ENCODE results near the gene DHX30.
A peak's percentile ranks its signal among the peaks of the same experiment; 100 is the strongest.

DHX30 gene

GRCh38 chr3:47848599-47849117 lies 45.7 kb downstream of the DHX30 start:
- H3K4me3 ChIP-seq (replicated peaks; ENCODE audit: low read depth, low read length), result no peak overlapping the region
- no peaks in the 10 kb centered on the region for H3K27me3 ChIP-seq (replicated peaks; ENCODE audit: control insufficient read depth, insufficient read depth, low read length)
- no peak for TF ChIP-seq CTCF (IDR thresholded peaks at IDR 0.05; ENCODE audit: insufficient read depth, low read length, poor library complexity, severe bottlenecking)
- DNase-seq (ENCODE audit: extremely low read depth, insufficient read length), result no peak
- peaks cover 51% of the 10 kb centered on the region for H3K36me3 ChIP-seq (ENCODE audit: control insufficient read depth, insufficient read depth, low read length)

GRCh38 chr3:47849186-47849698 lies 46.3 kb downstream of the DHX30 start:
- Histone ChIP-seq H3K4me3 (replicated peaks; ENCODE audit: low read depth, low read length) (no peak overlapping the region), H3K36me3 (ENCODE audit: control insufficient read depth, insufficient read depth, low read length) (peaks cover 50% of the 10 kb centered on the region), H3K27me3 (replicated peaks; ENCODE audit: control insufficient read depth, insufficient read depth, low read length) (no peaks in the 10 kb centered on the region)
- TF ChIP-seq CTCF (IDR thresholded peaks at IDR 0.05; ENCODE audit: insufficient read depth, low read length, poor library complexity, severe bottlenecking), result no peak
- no peak for DNase-seq (ENCODE audit: extremely low read depth, insufficient read length)

- no peak for DNase-seq (ENCODE audit: extremely low read depth, insufficient read length)
- H3K4me3 ChIP-seq (replicated peaks; ENCODE audit: low read depth, low read length), result no peak overlapping the region
- H3K27me3 ChIP-seq (replicated peaks; ENCODE audit: control insufficient read depth, insufficient read depth, low read length), result no peaks in the 10 kb centered on the region
- peak; percentile 32 for TF ChIP-seq CTCF (IDR thresholded peaks at IDR 0.05; ENCODE audit: insufficient read depth, low read length, poor library complexity, severe bottlenecking)
- H3K36me3 ChIP-seq (ENCODE audit: control insufficient read depth, insufficient read depth, low read length), result peaks cover 54% of the 10 kb centered on the region
These were observed 47.0 kb downstream of the DHX30 start for GRCh38 chr3:47849699-47850563.

GRCh38 chr3:47850564-47851410 lies 47.8 kb downstream of the DHX30 start:
- TF ChIP-seq CTCF (IDR thresholded peaks at IDR 0.05; ENCODE audit: insufficient read depth, low read length, poor library complexity, severe bottlenecking), result no peak

GRCh38 chr3:47851888-47852603 lies 49.1 kb downstream of the DHX30 start:
- Histone ChIP-seq H3K36me3 (ENCODE audit: control insufficient read depth, insufficient read depth, low read length) (peaks cover 56% of the 10 kb centered on the region), H3K4me3 (replicated peaks; ENCODE audit: low read depth, low read length) (no peak overlapping the region), H3K27me3 (replicated peaks; ENCODE audit: control insufficient read depth, insufficient read depth, low read length) (no peaks in the 10 kb centered on the region)
- no peak for TF ChIP-seq CTCF (IDR thresholded peaks at IDR 0.05; ENCODE audit: insufficient read depth, low read length, poor library complexity, severe bottlenecking)
- no peak for DNase-seq (ENCODE audit: extremely low read depth, insufficient read length)

More at GRCh38 chr3:47850564-47851410, 47.8 kb downstream of the DHX30 start:
- no peak for DNase-seq (ENCODE audit: extremely low read depth, insufficient read length)
- Histone ChIP-seq H3K27me3 (replicated peaks; ENCODE audit: control insufficient read depth, insufficient read depth, low read length) (no peaks in the 10 kb centered on the region), H3K4me3 (replicated peaks; ENCODE audit: low read depth, low read length) (no peak overlapping the region), H3K36me3 (ENCODE audit: control insufficient read depth, insufficient read depth, low read length) (peaks cover 60% of the 10 kb centered on the region)
